GM04504 (cell line): ENCODE measurements around the gene F11R.
"Not testable (repeated sequence)": the region's sequence is repeated elsewhere in the genome, so short reads cannot be mapped to it uniquely, and the experiment has no call there.

Experiments used
- DNase-seq: peaks from one replicate; pipeline ENCODE4 v3.0.0-alpha.2; 2012; ENCODE audit warnings: low read depth

Gene F11R

DNA sequence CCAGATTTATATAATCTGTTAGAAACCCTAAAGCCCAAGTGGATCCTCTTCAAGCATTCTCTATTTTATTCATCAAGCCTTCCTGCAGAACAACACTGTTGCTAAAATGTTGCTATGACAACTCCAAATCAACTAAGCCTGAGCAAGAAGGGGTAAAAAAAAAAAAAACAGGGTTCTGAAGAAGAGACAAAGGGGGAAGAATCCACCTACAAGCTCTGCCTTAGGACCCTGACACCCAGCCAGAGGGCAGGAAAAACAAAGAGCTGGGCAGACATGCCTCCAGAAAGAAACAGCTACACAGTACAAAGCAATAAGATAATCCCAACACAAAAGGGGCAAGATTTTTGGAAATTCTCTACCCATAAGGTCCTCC, 23.6 kb upstream of the F11R start:
- DNase-seq = no peak

DNA sequence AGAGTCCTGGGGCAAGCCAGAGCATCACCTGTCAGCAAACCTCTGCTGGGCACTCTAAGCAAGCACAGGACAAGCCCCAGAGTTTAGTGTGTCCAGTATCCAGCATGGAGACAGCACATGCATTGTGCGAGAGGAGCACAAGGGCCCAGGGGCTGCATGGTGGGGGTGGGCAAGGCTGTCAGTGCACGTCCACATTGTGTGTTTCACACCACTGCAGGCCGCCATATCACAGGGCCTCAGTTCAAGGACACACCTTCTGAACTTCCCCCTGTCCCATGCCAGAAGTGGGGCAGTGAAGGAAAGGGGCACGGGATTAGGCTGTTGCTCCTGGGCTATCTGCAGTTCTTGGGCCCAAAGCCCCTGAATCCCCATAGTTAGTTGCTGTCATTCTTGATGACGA, 18.6 kb upstream of the F11R start:
- DNase-seq = no peak

DNA sequence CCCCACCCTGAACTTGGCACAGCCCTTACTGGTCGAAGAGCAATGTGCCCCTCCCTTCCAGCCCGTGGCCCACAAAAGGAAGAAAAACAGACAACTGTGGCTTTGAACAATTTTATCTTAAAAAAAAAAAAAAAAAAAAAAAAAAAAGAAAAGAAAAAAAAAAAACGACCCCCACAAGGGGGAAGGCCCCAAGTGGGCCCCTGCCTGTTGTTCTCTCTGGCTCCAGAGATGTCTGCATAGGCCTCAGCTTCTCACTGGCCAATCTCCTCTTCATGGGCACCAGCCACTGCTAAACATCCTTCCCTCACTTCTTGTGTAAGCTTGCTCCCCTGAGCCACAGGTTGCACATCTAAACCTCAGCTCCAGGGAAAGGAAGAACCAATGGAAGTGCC, 18.2 kb upstream of the F11R start:
- no peak for DNase-seq

- no peak for DNase-seq
Measured at GRCh38 chr1:161038523-161039153, 17.7 kb upstream of the F11R start, which contains the start of gene TSTD1. Gene TSTD1, minus strand, starts transcription at chr1:161038964. Its CDS starts 75 bp downstream, at chr1:161038889.

DNA sequence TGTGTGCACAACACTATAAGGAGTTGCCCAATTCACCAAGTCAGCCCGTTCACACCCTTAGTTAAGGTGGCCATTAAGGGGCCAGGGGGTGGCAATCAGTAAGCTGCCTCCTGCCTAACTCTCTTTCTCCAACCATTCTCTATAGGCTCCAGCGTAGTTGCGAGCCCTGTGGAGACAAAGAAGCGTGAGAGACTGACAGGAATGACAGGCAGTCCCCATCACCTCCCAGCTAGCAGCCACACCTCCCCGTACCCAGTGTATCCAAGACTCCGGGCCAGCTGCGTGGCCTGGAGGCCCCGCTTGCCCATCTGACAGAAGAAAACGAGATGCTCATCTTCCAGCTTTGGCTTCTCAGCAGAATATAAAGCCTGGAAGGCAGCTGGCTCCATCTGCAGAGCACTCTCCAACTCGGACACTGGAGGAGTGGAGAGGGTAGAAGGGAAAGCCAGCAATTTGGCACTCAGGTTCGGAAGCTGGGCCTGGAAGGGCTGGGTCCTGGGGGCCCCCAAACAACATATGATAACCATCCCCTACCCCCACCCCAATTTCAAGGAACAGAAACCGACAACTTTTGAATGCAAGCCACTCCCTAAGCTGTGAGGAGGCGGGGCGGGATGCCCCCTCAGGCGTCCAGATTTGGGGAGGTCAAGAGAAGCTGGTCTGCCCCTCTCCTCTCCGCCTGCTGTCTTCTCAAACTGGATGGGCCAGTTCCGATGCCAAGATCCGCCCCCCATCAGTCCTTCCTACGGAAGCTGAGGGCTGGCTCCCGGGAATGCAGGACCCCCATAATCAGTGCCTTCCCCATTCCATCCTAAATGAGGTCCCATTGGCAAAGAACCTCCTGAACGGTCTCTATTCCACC, 16.9 kb upstream of the F11R start:
- DNase-seq = no peak

- DNase-seq = no peak
Measured at GRCh38 chr1:161033751-161034150, 12.8 kb upstream of the F11R start.

- DNase-seq = no peak
Measured at GRCh38 chr1:161032409-161032808, 11.5 kb upstream of the F11R start.

- DNase-seq = no peak
Measured at GRCh38 chr1:161031874-161032273, 10.9 kb upstream of the F11R start.

GRCh38 chr1:161029466-161029865, 8.5 kb upstream of the F11R start:
- not testable (repeated sequence) for DNase-seq

GRCh38 chr1:161026954-161027353, 6.0 kb upstream of the F11R start:
- DNase-seq = not testable (repeated sequence)

GRCh38 chr1:161022432-161022831, 1.5 kb upstream of the F11R start:
- DNase-seq = not testable (repeated sequence)

- DNase-seq = no peak
Measured at GRCh38 chr1:161021970-161022353, 1.0 kb upstream of the F11R start.

DNA sequence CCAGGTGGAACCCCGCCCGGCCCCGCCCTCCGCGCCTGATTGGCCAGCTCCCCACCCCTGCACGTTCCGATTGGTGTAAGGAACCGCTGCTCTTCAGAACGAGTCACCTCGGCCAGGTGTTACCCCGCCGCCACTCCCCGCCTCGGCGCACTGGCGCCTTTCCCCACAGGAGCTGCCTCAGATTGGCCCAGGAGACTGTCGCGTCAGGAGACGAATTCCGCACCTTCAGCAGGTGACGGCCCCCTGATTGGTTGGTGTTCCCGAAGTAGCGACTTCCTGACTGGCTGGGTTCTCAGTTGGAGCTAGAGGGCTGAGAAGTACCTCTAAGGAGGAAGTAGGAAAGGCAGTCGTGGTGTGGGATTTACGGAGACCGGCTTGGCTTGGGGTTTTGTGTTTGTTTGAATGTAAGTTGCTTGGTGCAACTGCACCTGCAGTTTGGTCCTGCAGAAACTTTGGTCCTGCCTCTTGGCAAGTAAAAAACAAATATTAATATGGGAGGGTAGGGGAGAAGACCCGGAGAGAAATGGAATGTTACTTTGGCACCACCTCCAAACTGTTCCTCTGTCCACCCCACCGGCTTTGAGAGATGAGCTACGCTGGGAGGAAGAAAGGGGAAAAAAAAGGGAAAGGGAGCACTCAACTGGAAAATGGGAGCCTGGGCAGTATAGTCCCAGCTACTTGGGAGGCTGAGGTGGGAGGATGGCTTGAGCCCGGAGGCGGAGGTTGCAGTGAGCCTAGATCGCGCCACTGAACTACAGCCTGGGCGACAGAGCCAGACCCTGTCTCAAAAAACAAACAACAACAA, 415 bp upstream of the F11R start:
- DNase-seq = no peak

DNA sequence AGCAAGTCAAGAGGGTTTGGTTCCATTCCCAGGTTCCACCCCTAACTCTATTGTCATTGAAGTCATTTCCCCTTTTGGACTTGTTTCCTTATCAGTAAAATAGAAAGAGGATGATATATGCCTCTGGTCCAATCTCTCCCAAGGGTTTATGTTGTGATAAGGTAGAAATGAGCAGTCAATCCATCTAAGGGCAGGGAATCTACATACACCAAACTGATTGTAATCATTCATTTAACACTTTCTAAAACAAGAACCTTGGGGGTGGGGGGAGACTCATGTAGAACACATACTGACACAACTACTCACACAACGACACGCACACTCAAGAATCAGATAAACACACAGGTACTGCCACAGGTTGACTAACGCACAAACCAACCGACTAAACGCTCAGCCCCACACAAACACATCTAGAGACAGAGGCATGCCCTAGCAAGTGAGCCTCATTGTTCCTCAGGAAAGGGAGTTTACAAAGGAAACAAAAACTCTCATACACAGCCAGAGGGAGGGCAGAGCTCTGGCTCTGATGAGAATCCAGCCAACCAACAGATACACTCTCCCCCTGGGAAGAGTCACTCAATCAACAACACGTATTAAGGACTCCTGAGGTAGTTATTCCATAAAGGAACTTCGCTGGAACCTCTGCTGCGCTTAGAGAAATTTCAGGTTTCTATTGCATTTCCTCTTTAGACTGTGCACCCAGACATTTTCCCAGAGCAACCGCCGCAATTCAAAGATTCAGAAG, 1.0 kb downstream of the F11R start:
- no peak for DNase-seq

DNA sequence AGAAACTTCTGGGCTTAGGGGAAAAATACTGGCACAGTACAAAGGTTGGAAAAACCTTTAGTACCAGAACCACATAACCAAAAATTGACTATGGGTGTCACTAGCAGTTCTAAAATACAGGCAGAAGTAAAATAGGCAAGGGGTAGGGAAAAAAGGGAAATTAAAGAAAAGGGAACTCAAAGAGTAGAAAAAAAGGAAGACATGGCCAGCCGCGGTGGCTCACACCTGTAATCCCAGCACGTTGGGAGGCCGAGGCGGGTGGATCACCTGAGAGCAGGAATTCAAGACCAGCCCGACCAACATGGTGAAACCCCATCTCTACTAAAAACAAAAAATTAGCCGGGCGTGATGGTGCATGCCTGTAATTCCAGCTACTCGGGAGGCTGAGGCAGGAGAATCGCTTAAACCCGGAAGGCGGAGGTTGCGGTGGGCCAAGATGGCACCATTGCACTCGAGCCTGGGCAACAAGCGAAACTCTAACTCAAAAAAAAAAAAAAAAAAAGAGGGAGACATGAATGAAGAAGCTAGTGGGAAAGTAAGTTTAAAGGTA, 1.8 kb downstream of the F11R start:
- DNase-seq = not testable (repeated sequence)

GRCh38 chr1:161018631-161018930, 2.4 kb downstream of the F11R start:
- no peak for DNase-seq

GRCh38 chr1:161017756-161018630, 3.0 kb downstream of the F11R start:
- no peak for DNase-seq

DNA sequence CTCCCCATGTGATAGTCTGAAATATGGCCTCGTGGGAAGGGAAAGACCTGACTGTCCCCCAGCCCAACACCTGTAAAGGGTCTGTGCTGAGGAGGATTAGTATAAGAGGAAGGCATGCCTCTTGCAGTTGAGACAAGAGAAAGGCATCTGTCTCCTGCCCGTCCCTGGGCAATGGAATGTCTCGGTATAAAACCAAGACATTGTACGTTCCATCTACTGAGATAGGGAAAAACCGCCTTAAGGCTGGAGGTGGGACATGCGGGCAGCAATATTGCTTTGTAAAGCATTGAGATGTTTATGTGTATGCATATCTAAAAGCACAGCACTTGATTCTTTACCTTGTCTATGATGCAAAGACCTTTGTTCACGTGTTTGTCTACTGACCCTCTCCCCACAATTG, 3.8 kb downstream of the F11R start:
- not testable (repeated sequence) for DNase-seq

DNA sequence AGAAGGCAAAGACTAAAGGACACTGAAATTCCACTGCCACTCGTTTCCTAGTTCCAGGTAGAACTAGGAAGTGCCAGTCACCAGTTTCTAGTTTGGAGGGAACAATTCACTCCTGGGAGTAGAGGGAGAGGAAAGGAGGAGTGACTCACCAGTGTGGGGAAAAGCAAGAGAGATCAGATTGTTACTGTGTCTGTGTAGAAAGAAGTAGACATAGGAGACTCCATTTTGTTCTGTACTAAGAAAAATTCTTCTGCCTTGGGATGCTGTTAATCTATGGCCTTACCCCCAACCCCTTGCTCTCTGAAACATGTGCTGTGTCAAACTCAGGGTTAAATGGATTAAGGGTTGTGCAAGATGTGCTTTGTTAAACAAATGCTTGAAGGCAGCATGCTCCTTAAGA, 4.3 kb downstream of the F11R start:
- DNase-seq = not testable (repeated sequence)

DNA sequence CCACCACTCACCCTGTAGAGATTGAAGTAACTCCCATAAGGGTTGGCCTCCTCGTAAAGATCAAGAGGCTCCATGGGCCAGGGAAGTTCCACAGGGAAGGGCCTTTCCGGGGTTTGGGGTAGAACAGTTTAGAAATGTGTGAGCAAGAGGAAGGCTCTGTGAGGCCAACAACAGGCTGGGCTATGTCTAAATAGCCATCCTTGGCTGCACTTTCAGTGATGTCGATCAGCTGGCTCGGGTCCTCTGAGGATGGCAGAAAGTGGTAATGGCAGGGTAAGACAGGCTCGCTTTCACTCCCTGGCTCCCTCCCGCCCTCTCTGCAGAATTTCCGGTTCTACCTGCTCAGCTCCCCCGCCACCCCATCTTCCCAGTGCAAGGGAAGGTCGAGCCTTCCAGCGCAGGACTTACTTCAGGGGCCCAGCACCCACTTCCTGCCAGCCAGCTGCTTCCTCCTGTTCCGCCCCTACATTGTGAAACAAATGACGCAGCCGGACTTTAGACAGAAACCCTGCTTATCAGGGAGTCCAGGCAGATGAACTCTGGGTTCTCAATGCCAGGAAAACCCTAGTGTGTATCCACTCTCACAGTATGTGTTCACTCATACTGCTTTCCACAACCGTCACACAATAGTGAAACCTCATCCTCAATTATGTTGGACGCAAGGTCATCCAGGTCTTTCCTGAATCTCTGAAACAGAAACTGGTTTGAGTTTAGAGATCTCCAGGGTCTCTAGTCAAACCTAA, 7.3 kb downstream of the F11R start:
- no peak for DNase-seq
